Activated B cell treated with CpG ODN at 0.5 μM for 24 hours (primary cell): ENCODE data around the gene RYR1. TPM values are rescaled to one million over a fixed set of nuclear protein-coding genes. Genes with fewer than 3 reads are reported as not detected.

ENCODE experiments used
- ATAC-seq: fragments of 200-7000 bp; cut with Tn5 transposase; one replicate; pipeline ENCODE4 v1.10.0; 2021; ENCODE audit warnings: low read depth, mild to moderate bottlenecking, moderate library complexity
- CTCF ChIA-PET: fragments of 350-600 bp; sonication (Branson Sonifier 250); formaldehyde crosslinking; loops from one replicate; lab custom pipeline; 2021; ENCODE audit warnings: antibody characterized with exemption; lab: Charles Lee
- POLR2A ChIA-PET: fragments of 350-600 bp; sonication (Branson Sonifier 250); formaldehyde crosslinking; loops from one replicate; lab custom pipeline; 2021; ENCODE audit warnings: antibody characterized with exemption; lab: Charles Lee
- DNase-seq: peaks from one replicate; pipeline ENCODE4 v3.0.0; 2022
- H3K27ac Mint-ChIP-seq: one replicate; pipeline ENCODE4 v1.8.0; 2020; ENCODE audit warnings: mixed read lengths
- H3K27me3 Mint-ChIP-seq: one replicate; pipeline ENCODE4 v1.8.0; 2021; ENCODE audit warnings: mixed read lengths
- H3K36me3 Mint-ChIP-seq: one replicate; pipeline ENCODE4 v1.8.0; 2021; ENCODE audit warnings: low read depth, mixed read lengths
- H3K4me1 Mint-ChIP-seq: one replicate; pipeline ENCODE4 v1.8.0; 2021; ENCODE audit warnings: mixed read lengths
- H3K4me3 Mint-ChIP-seq: one replicate; pipeline ENCODE4 v1.8.0; 2020; ENCODE audit warnings: mild to moderate bottlenecking, mixed read lengths
- H3K9me3 Mint-ChIP-seq: one replicate; pipeline ENCODE4 v1.8.0; 2020; ENCODE audit warnings: mixed read lengths
- CTCF ChIP-seq: fragments of 200-600 bp; IDR thresholded peaks from one replicate; pipeline ENCODE4 v1.8.0; 2022; ENCODE audit warnings: antibody characterized with exemption, mild to moderate bottlenecking
- intact Hi-C: fragments of 100-400 bp; cut with micrococcal nuclease; formaldehyde crosslinking; loops from one replicate; pipeline ENCODE4 v1.15.1; 2024
- total RNA-seq: library from RNA; stranded (reverse); gene quantifications from 2 replicates; pipeline ENCODE4 v1.2.3, GENCODE V29; 2022

The RYR1 gene
- total RNA-seq, 1 donor from 2014 or later: 4.1 TPM

GRCh38 chr19:38545596-38545995 is 112.1 kb downstream of the RYR1 start:
- Mint-ChIP-seq H3K4me3 (no peak overlapping the region), H3K27me3 (no peaks in the 10 kb centered on the region), H3K4me1 (peaks cover 33% of the 10 kb centered on the region), H3K9me3 (no peaks in the 10 kb centered on the region), H3K36me3 (no peaks in the 10 kb centered on the region), H3K27ac (no peak overlapping the region)
- no peak for ATAC-seq
- TF ChIP-seq CTCF: no peak
- POLR2A ChIA-PET: interaction anchor here (0.9 kb wide), 1 partner anchor 14 kb away, joined by 4 read pairs; no protein-coding TSS in a partner anchor
- intact Hi-C loops: loop anchor here (10.0 kb wide), 1 partner anchor 189 kb away; no protein-coding TSS in a partner anchor
- no peak for DNase-seq
- CTCF ChIA-PET: interaction anchor here (0.9 to 3.7 kb wide), 6 partner anchors 72 to 782 kb away, joined by 3 to 53 read pairs (median 8); partner anchors contain the start of genes FAM98C, MAP4K1, MRPS12 and SARS2

- ChIA-PET POLR2A (interaction anchor here (0.5 to 1.8 kb wide), 8 partner anchors 10 to 321 kb away, joined by 3 to 19 read pairs (median 6); partner anchors contain the start of genes EIF3K and MAP4K1), CTCF (interaction anchor here (0.6 to 0.7 kb wide), 3 partner anchors 87 to 160 kb away, joined by 3 read pairs; no protein-coding TSS in a partner anchor)
- ATAC-seq (peak; percentile 74), DNase-seq (no peak)
- Mint-ChIP-seq H3K27me3 (peaks cover 5% of the 10 kb centered on the region), H3K36me3 (no peaks in the 10 kb centered on the region), H3K4me1 (peaks cover 39% of the 10 kb centered on the region), H3K27ac (peak overlapping the region; percentile 51), H3K9me3 (no peaks in the 10 kb centered on the region), H3K4me3 (peak overlapping the region; percentile 42)
- TF ChIP-seq CTCF: no peak
- intact Hi-C loops: loop anchor here (1.0 to 10.0 kb wide), 2 partner anchors 12 to 187 kb away; no protein-coding TSS in a partner anchor
These were observed 113.9 kb downstream of the RYR1 start for GRCh38 chr19:38547421-38547820.

GRCh38 chr19:38549061-38549460 is 115.6 kb downstream of the RYR1 start:
- DNase-seq (no peak), ATAC-seq (no peak)
- Mint-ChIP-seq H3K4me3 (no peak overlapping the region), H3K4me1 (peaks cover 38% of the 10 kb centered on the region), H3K9me3 (no peaks in the 10 kb centered on the region), H3K27ac (no peak overlapping the region), H3K36me3 (no peaks in the 10 kb centered on the region), H3K27me3 (peaks cover 5% of the 10 kb centered on the region)
- no peak for TF ChIP-seq CTCF
- POLR2A ChIA-PET: interaction anchor here (0.7 kb wide), 1 partner anchor 528 kb away, joined by 5 read pairs; no protein-coding TSS in a partner anchor
- CTCF ChIA-PET: no interaction called here
- intact Hi-C loops: loop anchor here (10.0 kb wide), 1 partner anchor 186 kb away; no protein-coding TSS in a partner anchor

GRCh38 chr19:38549942-38550341 is 116.5 kb downstream of the RYR1 start:
- ChIA-PET CTCF (no interaction called here), POLR2A (interaction anchor here (0.7 kb wide), 2 partner anchors 16 to 30 kb away, joined by 3 to 5 read pairs; no protein-coding TSS in a partner anchor)
- ATAC-seq: no peak
- no peak for TF ChIP-seq CTCF
- peaks cover 32% of the 10 kb centered on the region for H3K4me1 Mint-ChIP-seq
- H3K36me3 Mint-ChIP-seq: no peaks in the 10 kb centered on the region
- no peaks in the 10 kb centered on the region for H3K9me3 Mint-ChIP-seq
- H3K27me3 Mint-ChIP-seq: peaks cover 5% of the 10 kb centered on the region
- DNase-seq: no peak
- intact Hi-C loops: loop anchor here (10.0 kb wide), 2 partner anchors 185 to 315 kb away; no protein-coding TSS in a partner anchor
- no peak overlapping the region for H3K4me3 Mint-ChIP-seq
- H3K27ac Mint-ChIP-seq: no peak overlapping the region

- Mint-ChIP-seq H3K9me3 (no peaks in the 10 kb centered on the region), H3K4me3 (no peak overlapping the region), H3K27ac (no peak overlapping the region), H3K36me3 (no peaks in the 10 kb centered on the region), H3K27me3 (peaks cover 5% of the 10 kb centered on the region), H3K4me1 (peaks cover 32% of the 10 kb centered on the region)
- intact Hi-C loops: loop anchor here (10.0 kb wide), 1 partner anchor 314 kb away; no protein-coding TSS in a partner anchor
- ChIA-PET CTCF (no interaction called here), POLR2A (no interaction called here)
- no peak for TF ChIP-seq CTCF
- ATAC-seq (no peak), DNase-seq (no peak)
These were observed 116.9 kb downstream of the RYR1 start for GRCh38 chr19:38550376-38550775.
